ENCODE measurements around the gene ZNF277. TPM values are rescaled to one million over a fixed set of nuclear protein-coding genes. Genes with fewer than 3 reads are reported as not detected.

Gene ZNF277
- total RNA-seq, 1 donor from 2014 or later: 20.6 TPM

DNA sequence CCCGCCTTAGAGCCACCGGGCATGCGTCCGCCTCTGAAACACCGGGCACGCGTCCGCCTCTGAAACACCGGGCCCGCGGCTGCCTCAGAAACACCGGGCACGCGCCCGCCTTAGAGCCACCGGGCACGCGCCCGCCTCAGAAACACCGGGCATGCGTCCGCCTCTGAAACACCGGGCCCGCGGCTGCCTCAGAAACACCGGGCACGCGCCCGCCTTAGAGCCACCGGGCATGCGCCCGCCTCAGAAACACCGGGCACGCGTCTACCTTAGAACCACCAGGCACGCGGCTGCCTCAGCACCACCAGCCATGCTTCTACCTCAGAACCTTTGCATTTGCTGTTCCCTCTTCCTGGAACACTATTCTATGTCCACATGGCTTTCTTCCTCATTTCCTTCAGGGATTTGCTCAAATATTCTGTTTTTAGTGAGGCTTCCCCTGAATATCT is 185.4 kb downstream of the ZNF277 start:
- DNase-seq (ENCODE audit: low spot score): peak; percentile 50

Other genes starting within 250 kb of the ZNF277 start
- 37.9 TPM for gene DOCK4, start 296 bp upstream of the ZNF277 start, total RNA-seq
- gene IFRD1, start 243.8 kb downstream of the ZNF277 start, total RNA-seq: 41.4 TPM

Data from ureter (tissue), 1 donor.